ENCODE results near the gene UBE4B. TPM values are rescaled to one million over a fixed set of nuclear protein-coding genes. Genes with fewer than 3 reads are reported as not detected.

The UBE4B gene
- total and polyA plus RNA-seq, 9 of the 15 experiments (the other 6 are each of a cell fraction or from before 2014, with no cell fraction given), result 11.7 to 73.7 (median 40.1) TPM

DNA sequence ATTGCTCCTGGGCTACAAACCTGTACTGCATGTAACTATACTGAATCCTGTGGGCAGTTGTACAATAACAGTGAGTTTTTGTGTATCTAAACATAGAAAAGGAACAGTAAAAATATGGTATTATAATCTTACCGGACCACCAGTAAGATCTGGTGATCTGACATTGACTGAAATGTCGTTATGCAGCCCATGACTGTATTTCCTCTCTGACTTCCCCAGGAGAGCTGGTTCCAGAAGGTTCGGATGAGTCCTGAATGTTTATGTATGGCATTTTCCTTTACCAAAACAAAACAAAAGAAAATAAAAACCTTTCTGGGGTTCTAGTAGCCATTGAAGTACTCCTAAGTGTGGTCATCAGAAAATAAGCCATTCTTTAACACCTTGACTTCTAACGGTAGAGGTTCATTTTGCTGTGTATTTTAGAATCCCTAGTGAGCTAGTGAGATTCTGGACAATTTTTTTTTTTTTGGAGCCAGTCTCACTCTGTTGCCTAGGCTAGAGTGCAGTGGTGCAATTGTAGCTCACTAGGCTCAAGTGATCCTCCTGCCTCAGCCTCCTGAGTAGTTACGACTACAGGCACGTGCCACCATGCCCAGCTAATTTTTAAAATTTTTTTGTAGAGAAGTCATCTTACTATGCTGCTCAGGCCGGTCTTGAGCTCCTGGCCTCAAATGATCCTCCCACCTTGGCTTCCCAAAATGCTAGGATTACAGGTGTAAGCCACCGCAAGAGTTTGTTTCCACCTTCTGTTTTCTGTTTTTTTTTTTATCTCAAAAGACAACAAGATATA lies 27.7 kb downstream of the UBE4B start:
- H4K20me1 ChIP-seq (replicated peaks; ENCODE audit: control insufficient read depth, insufficient read depth, low read length), result peaks cover 5% of the 10 kb centered on the region
- intact Hi-C loops (cut with micrococcal nuclease), result no loop called here
- peaks cover 32% of the 10 kb centered on the region; the same call in 2 of the 3 replicates for H3K36me3 ChIP-seq (ENCODE audit: control insufficient read depth, insufficient read depth, low read length)
- ChIA-PET CTCF (ENCODE audit: low intra/inter-chr PET ratio) (no interaction called here), POLR2A (interaction anchor here (1.0 to 4.2 kb wide), 4 partner anchors 12 to 143 kb away, joined by 3 to 33 read pairs (median 4); no protein-coding TSS in a partner anchor)
- in situ Hi-C loops (cut with MboI), result no loop called here
- no peak for DNase-seq (ENCODE audit: extremely low read depth in 1 of 4, low spot score in 3 of 4)
- H3K4me1 ChIP-seq (replicated peaks in 1 of 2; ENCODE audit: control insufficient read depth in 2 of 2, insufficient read depth in 2 of 2, low read length in 2 of 2), result peaks cover 16 to 19% of the 10 kb centered on the region in 2 experiments
- H3K9me1 ChIP-seq (ENCODE audit: control insufficient read depth, insufficient read depth, low read length), result no peaks in the 10 kb centered on the region
- TF ChIP-seq, protein P1, sequence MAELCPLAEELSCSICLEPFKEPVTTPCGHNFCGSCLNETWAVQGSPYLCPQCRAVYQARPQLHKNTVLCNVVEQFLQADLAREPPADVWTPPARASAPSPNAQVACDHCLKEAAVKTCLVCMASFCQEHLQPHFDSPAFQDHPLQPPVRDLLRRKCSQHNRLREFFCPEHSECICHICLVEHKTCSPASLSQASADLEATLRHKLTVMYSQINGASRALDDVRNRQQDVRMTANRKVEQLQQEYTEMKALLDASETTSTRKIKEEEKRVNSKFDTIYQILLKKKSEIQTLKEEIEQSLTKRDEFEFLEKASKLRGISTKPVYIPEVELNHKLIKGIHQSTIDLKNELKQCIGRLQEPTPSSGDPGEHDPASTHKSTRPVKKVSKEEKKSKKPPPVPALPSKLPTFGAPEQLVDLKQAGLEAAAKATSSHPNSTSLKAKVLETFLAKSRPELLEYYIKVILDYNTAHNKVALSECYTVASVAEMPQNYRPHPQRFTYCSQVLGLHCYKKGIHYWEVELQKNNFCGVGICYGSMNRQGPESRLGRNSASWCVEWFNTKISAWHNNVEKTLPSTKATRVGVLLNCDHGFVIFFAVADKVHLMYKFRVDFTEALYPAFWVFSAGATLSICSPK (IDR thresholded peaks at IDR 0.05; ENCODE audit: borderline replicate concordance), result no peak
- no peak for TF ChIP-seq XRCC4 (IDR thresholded peaks at IDR 0.05; ENCODE audit: extremely low read depth, insufficient read depth, insufficient read length)
- TF ChIP-seq, protein P2, sequence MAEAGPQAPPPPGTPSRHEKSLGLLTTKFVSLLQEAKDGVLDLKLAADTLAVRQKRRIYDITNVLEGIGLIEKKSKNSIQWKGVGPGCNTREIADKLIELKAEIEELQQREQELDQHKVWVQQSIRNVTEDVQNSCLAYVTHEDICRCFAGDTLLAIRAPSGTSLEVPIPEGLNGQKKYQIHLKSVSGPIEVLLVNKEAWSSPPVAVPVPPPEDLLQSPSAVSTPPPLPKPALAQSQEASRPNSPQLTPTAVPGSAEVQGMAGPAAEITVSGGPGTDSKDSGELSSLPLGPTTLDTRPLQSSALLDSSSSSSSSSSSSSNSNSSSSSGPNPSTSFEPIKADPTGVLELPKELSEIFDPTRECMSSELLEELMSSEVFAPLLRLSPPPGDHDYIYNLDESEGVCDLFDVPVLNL (CRISPR knock-in tag; IDR thresholded peaks at IDR 0.05; ENCODE audit: low read depth), result no peak
- TF ChIP-seq ZNF121 (CRISPR knock-in tag; conservative IDR thresholded peaks at IDR 0.05), result no peak
- no peak for TF ChIP-seq BCL6 (CRISPR knock-in tag; IDR thresholded peaks at IDR 0.05)
- TF ChIP-seq, protein P3, sequence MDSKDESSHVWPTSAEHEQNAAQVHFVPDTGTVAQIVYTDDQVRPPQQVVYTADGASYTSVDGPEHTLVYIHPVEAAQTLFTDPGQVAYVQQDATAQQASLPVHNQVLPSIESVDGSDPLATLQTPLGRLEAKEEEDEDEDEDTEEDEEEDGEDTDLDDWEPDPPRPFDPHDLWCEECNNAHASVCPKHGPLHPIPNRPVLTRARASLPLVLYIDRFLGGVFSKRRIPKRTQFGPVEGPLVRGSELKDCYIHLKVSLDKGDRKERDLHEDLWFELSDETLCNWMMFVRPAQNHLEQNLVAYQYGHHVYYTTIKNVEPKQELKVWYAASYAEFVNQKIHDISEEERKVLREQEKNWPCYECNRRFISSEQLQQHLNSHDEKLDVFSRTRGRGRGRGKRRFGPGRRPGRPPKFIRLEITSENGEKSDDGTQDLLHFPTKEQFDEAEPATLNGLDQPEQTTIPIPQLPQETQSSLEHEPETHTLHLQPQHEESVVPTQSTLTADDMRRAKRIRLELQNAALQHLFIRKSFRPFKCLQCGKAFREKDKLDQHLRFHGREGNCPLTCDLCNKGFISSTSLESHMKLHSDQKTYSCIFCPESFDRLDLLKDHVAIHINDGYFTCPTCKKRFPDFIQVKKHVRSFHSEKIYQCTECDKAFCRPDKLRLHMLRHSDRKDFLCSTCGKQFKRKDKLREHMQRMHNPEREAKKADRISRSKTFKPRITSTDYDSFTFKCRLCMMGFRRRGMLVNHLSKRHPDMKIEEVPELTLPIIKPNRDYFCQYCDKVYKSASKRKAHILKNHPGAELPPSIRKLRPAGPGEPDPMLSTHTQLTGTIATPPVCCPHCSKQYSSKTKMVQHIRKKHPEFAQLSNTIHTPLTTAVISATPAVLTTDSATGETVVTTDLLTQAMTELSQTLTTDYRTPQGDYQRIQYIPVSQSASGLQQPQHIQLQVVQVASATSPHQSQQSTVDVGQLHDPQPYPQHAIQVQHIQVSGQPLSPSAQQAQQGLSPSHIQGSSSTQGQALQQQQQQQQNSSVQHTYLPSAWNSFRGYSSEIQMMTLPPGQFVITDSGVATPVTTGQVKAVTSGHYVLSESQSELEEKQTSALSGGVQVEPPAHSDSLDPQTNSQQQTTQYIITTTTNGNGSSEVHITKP (IDR thresholded peaks at IDR 0.05; ENCODE audit: partially characterized antibody), result no peak
- H3K9ac ChIP-seq (ENCODE audit: insufficient read depth in 1 of 2, low read depth in 2 of 2, low read length in 2 of 2), result no peak overlapping the region
- no TSS peak for BruUV-seq (replicated peaks)
- H2AFZ ChIP-seq (ENCODE audit: low read depth, low read length), result no peak overlapping the region
- WGBS (ENCODE audit: insufficient coverage, low coverage, missing lambda C conversion rate), result 86% methylated on average over 8 of the region's 8 CpGs
- ATAC-seq, result no peak
- no peak overlapping the region for H3K4me3 ChIP-seq
- no peaks in the 10 kb centered on the region for H3K9me3 ChIP-seq (replicated peaks; ENCODE audit: control insufficient read depth, insufficient read depth, low read depth, low read length)
- H3K27ac ChIP-seq (ENCODE audit: extremely low read depth, low read depth, low read length), result no peak overlapping the region; the same call in 2 of the 3 replicates
- H3K4me2 ChIP-seq (ENCODE audit: insufficient read depth, low read length), result no peak overlapping the region
- H3K79me2 ChIP-seq (ENCODE audit: control insufficient read depth, insufficient read depth, low read length), result peaks cover 88% of the 10 kb centered on the region
- no peak for FAIRE-seq
- H3K27me3 ChIP-seq (ENCODE audit: control insufficient read depth in 2 of 2, insufficient read depth in 2 of 2, low read length in 2 of 2), result no peaks in the 10 kb centered on the region

All from K562 (cell line).